Stomach (tissue), 4 donors: Measurements from ENCODE around the gene MTCH1.

Source experiments
- EP300 ChIP-seq: sonication (generic); formaldehyde crosslinking; IDR thresholded peaks from one replicate; pipeline ENCODE4 v1.6.1; 2017; ENCODE audit warnings: antibody characterized with exemption
- POLR2AphosphoS5 ChIP-seq, 3 donors: sonication (generic); formaldehyde crosslinking; IDR thresholded peaks; one replicate each; pipeline ENCODE4 v1.6.1; 2016; ENCODE audit warnings: antibody characterized with exemption in 3 of 3
- TF ChIP-seq, protein P1 (sequence below), 7 experiments: fragments of 450-650 bp in 4 of 7; fragments of 200-600 bp in 3 of 7; sonication (generic) in 3 of 7; IDR thresholded peaks; one replicate each; pipeline ENCODE4 v1.5.1; 2016 to 2019; ENCODE audit warnings: antibody characterized with exemption in 7 of 7, control low read depth in 2 of 7, mild to moderate bottlenecking in 1 of 7

DNA sequence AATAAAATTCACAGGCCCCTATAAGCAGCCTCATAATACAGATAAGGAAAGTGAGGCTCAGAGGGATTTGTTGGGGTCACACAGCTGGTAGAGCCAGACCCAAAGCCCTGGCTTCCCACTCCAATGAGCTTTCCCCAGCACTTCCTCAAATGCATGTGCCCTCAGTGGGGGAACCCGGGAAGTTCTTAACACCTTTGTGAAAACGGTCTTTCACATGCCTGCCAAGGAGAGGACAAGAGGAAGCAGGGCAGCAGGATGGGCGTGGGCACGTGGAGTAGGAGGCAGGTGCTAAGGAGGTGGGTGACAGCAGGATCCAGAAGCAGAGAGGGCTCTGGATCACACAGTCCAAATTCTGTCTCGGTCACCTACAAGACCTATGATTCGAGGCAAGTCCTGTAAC, 30.9 kb downstream of the MTCH1 start:
- TF ChIP-seq, protein P1, sequence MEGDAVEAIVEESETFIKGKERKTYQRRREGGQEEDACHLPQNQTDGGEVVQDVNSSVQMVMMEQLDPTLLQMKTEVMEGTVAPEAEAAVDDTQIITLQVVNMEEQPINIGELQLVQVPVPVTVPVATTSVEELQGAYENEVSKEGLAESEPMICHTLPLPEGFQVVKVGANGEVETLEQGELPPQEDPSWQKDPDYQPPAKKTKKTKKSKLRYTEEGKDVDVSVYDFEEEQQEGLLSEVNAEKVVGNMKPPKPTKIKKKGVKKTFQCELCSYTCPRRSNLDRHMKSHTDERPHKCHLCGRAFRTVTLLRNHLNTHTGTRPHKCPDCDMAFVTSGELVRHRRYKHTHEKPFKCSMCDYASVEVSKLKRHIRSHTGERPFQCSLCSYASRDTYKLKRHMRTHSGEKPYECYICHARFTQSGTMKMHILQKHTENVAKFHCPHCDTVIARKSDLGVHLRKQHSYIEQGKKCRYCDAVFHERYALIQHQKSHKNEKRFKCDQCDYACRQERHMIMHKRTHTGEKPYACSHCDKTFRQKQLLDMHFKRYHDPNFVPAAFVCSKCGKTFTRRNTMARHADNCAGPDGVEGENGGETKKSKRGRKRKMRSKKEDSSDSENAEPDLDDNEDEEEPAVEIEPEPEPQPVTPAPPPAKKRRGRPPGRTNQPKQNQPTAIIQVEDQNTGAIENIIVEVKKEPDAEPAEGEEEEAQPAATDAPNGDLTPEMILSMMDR (IDR thresholded peaks at IDR 0.05), result no peak
- TF ChIP-seq POLR2AphosphoS5 (IDR thresholded peaks at IDR 0.05) (no peak), EP300 (no peak)
